Stimulated activated naive CD8-positive, alpha-beta T cell treated with anti-CD3 and anti-CD28 coated beads, Interleukin-15, Interleukin-2, amounts not matched to agents 100 ng/mL and 50 ng/mL, for 24 hours (primary cell): ENCODE results near the gene GDF9.
"Not testable (repeated sequence)": the region's sequence is repeated elsewhere in the genome, so short reads cannot be mapped to it uniquely, and the experiment has no call there.

Source experiments
- H3K27ac Mint-ChIP-seq: one replicate; pipeline ENCODE4 v1.8.0; 2021; ENCODE audit warnings: mild to moderate bottlenecking, mixed read lengths
- H3K27me3 Mint-ChIP-seq: one replicate; pipeline ENCODE4 v1.8.0; 2021; ENCODE audit warnings: mixed read lengths
- H3K36me3 Mint-ChIP-seq: one replicate; pipeline ENCODE4 v1.8.0; 2021; ENCODE audit warnings: low read depth, mixed read lengths
- H3K4me1 Mint-ChIP-seq: one replicate; pipeline ENCODE4 v1.8.0; 2021; ENCODE audit warnings: low read depth, mixed read lengths
- H3K4me3 Mint-ChIP-seq: one replicate; pipeline ENCODE4 v1.8.0; 2021; ENCODE audit warnings: mild to moderate bottlenecking, mixed read lengths
- H3K9me3 Mint-ChIP-seq: one replicate; pipeline ENCODE4 v1.8.0; 2021; ENCODE audit warnings: mixed read lengths

The GDF9 gene

DNA sequence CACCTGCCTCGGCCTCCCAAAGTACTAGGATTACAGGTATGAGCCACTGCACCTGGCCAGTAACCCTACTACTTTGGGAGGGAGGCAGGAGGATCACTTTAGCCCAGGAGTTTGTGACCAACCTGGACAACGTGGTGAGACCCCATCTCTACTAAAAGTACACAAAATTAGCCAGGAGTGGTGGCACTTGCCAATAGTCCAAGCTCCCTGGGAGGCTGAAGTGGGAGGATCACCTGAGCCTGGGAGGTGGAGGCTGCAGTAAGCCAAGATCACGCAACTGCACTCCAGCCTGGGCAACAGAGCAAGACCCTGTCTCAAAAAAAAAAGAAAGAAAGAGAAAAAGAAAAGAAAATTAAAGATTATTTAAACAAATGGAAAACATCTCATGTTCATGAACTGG, 10.3 kb downstream of the GDF9 start:
- Mint-ChIP-seq H3K36me3 (no peaks in the 10 kb centered on the region), H3K4me3 (no peak overlapping the region), H3K4me1 (no peaks in the 10 kb centered on the region), H3K27ac (no peak overlapping the region), H3K27me3 (peaks cover 14% of the 10 kb centered on the region), H3K9me3 (no peaks in the 10 kb centered on the region)

DNA sequence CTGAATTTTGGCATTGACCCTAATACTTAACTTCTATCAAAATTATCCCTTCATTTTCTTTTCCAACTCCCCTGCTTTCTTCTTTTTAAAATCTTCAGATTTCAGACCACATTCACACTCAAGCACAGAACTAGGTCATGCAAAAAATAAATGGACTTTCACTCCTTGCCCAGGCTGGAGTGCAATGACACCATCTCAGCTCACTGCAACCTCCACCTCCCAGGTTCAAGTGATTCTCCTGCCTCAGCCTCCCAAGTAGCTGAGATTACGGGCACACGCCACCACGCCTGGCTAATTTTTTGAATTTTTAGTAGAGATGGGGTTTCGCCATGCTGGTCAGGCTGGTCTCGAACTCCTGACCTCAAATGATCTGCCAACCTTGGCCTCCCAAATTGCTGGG, 11.3 kb downstream of the GDF9 start:
- H3K27ac Mint-ChIP-seq, H3K36me3 Mint-ChIP-seq, H3K4me1 Mint-ChIP-seq, H3K9me3 Mint-ChIP-seq, H3K4me3 Mint-ChIP-seq: not testable (repeated sequence)
- peaks cover 16% of the 10 kb centered on the region for H3K27me3 Mint-ChIP-seq

DNA sequence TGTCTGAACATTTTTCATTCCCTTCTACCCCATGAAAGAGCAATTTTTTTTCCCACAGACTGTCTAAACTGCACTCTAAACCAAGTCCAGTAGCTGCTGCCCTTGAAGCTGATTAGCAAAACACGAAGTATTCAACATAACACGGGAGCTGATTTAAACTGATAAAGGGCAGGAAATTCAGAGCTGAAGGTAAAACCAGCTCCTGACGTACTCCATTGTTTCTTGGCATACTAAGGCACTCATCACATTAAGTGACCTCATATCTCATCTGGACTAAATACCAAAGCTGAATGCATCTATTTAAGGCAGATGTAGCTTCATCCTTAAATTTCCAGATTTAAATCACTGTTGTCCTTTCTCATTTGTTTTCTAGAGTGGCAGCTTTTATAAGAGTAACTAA, 12.0 kb downstream of the GDF9 start:
- H3K4me3 Mint-ChIP-seq, result no peak overlapping the region
- H3K36me3 Mint-ChIP-seq, result no peaks in the 10 kb centered on the region
- H3K9me3 Mint-ChIP-seq, result no peaks in the 10 kb centered on the region
- no peaks in the 10 kb centered on the region for H3K4me1 Mint-ChIP-seq
- no peak overlapping the region for H3K27ac Mint-ChIP-seq
- H3K27me3 Mint-ChIP-seq, result peaks cover 19% of the 10 kb centered on the region

DNA sequence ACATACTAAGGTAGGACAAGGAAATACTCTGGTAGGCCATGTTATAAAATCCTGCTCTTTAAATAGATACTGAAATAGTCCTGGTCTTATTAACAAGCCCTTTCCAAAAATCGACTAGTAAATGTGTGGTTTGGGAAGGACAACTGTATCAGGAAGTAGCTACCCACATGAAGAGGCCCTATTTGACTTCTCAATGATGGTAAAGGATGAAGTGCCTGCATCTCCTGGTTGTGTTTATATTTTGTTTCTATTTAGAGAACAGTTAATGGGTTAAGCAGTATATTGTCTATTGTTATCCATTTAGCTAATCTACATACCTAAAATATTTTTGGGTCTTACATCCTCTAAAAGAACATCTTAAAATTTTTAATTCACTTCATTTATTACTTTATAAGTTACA, 12.5 kb downstream of the GDF9 start:
- no peaks in the 10 kb centered on the region for H3K9me3 Mint-ChIP-seq
- H3K4me1 Mint-ChIP-seq, result no peaks in the 10 kb centered on the region
- H3K27ac Mint-ChIP-seq, result no peak overlapping the region
- H3K27me3 Mint-ChIP-seq, result peaks cover 18% of the 10 kb centered on the region
- H3K36me3 Mint-ChIP-seq, result no peaks in the 10 kb centered on the region
- no peak overlapping the region for H3K4me3 Mint-ChIP-seq

DNA sequence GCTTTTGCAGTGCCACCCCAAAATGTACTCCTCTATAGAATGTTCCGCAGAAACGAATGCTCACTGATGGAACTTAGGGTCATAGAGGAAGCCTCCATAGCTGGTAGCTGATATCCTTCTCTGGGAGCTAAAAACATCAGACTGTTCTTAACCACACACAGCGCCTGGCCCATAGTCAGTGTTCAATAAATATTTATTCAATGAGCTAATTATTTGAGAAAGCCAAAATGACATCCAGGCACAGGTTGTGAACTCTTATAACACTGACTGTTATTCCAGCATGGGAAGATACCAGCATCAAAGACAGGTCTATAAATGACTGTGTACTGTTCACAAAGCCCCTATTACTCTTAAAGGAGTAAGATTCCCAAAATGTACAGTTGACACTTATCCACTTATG, 12.9 kb downstream of the GDF9 start:
- no peak overlapping the region for H3K4me3 Mint-ChIP-seq
- no peaks in the 10 kb centered on the region for H3K9me3 Mint-ChIP-seq
- no peak overlapping the region for H3K27ac Mint-ChIP-seq
- no peaks in the 10 kb centered on the region for H3K4me1 Mint-ChIP-seq
- peaks cover 15% of the 10 kb centered on the region for H3K27me3 Mint-ChIP-seq
- H3K36me3 Mint-ChIP-seq, result no peaks in the 10 kb centered on the region

DNA sequence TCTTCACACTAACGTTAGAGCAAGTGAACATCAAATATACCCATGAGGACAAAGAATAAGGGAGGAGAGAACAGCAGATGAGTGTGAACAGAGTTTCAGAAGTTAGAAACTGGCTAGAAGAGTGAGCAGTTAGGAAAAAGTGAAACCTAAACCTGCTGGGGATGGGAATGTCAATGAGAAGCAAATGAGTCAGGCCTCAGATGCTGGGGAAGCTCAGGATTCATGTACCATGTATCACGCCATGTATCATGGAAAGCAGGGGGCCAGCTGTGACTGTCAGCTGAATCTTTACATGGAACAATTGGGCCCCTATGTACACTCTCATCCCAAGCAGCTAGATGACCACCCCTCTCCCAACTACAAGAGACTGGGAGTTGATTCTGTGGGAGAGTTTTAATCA, 16.2 kb downstream of the GDF9 start:
- Mint-ChIP-seq H3K9me3 (no peaks in the 10 kb centered on the region), H3K4me3 (no peak overlapping the region), H3K27ac (no peak overlapping the region), H3K36me3 (no peaks in the 10 kb centered on the region), H3K4me1 (no peaks in the 10 kb centered on the region), H3K27me3 (peaks cover 12% of the 10 kb centered on the region)

DNA sequence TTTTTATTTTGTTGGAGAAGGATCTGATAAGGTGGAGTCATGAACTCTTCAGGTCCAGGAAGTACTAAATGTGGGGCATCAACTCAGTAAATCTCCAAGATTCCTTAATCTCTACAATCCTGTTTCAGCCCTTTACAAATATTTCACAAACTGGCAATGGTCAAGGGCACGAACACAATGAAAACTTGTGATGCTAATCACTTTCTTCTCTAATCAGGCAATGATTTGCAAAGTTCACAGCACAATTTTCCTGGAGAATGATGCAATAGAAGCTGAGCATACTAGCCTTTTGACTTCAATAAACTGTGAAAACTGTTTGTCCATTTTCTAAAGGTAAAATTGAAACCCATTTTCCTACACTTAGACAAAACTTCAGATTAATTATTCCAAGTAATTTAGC, 16.9 kb downstream of the GDF9 start:
- H3K4me3 Mint-ChIP-seq, result no peak overlapping the region
- H3K4me1 Mint-ChIP-seq, result no peaks in the 10 kb centered on the region
- H3K36me3 Mint-ChIP-seq, result no peaks in the 10 kb centered on the region
- H3K27ac Mint-ChIP-seq, result no peak overlapping the region
- no peaks in the 10 kb centered on the region for H3K9me3 Mint-ChIP-seq
- H3K27me3 Mint-ChIP-seq, result peaks cover 10% of the 10 kb centered on the region

DNA sequence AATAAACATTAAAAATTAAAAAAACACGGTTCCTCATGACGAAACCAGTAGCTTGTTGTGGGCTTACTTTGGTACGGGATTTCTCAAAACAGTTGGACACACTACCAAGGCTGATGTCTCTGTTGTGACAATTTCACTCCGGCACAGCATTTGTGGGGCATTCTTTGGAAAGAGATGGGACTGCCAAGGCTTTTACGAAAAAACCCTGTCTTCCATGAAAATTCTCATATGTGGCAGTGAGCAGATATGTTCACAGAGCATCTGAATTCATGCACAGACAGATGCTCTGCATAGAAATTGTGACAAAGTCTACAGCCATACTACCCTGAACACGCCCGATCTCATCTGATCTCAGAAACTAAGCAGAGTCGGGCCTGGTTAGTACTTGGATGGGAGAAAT, 18.0 kb downstream of the GDF9 start:
- Mint-ChIP-seq H3K4me3 (no peak overlapping the region), H3K27me3 (peaks cover 7% of the 10 kb centered on the region), H3K36me3 (no peaks in the 10 kb centered on the region), H3K4me1 (no peaks in the 10 kb centered on the region), H3K9me3 (no peaks in the 10 kb centered on the region), H3K27ac (no peak overlapping the region)

DNA sequence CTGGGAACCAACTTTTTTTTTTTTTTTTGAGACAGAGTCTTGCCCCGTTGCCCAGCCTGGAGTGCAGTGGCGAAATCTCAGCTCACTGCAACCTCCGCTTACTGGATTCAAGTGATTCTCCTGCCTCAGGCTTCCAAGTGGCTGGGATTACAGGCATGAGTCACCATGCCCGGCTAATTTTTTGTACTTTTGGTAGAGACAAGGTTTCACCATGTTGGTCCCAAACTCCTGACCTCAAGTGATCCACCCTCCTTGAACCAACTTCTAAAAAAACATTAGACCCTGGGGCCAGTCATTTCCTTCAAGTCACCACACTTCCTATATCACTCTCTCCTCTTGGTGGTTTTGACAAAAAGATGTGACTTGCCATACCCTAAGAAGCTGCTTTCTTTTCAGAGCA, 25.0 kb downstream of the GDF9 start:
- H3K27me3 Mint-ChIP-seq, result no peaks in the 10 kb centered on the region
- no peaks in the 10 kb centered on the region for H3K36me3 Mint-ChIP-seq
- H3K9me3 Mint-ChIP-seq, result no peaks in the 10 kb centered on the region
- no peaks in the 10 kb centered on the region for H3K4me1 Mint-ChIP-seq
- H3K27ac Mint-ChIP-seq, result no peak overlapping the region
- H3K4me3 Mint-ChIP-seq, result no peak overlapping the region

DNA sequence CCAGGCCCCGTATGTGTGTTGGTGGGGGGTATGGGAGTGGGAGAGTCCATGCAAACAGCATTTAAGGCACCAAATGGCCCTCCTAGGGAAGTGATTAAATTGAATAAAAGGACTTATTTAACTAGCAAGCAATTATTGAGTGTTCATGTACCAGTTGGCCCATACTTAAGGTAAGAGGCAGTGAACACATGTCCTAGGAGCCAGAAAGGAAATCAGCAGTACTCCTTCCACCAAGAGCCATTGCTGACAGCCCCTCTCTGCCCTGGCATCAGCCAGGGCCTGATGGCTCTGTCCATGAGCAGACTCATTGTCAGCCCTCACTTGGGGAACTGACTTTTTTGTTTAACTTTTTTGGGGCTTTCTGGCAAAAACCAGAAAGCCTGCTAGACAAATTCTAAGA, 25.4 kb downstream of the GDF9 start:
- H3K36me3 Mint-ChIP-seq, result no peaks in the 10 kb centered on the region

DNA sequence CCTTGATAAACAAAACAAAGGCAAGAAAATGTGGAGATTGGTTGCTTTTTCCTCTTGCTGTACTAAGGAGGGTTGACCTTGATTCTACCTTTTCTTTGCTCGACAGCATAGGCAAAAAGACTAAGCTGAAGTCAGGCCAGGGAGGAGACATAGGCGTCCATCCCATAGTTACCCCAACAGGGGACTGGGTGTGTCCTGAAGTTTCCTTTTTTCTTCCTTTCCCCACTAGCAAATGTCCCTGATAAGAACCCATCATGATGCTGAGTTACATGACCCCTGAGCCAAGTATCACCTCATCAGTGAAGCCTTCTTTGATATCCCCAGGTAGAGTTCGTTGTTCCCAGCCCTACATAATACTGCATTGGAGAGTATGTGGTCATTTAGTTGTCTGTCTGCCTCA, 26.0 kb downstream of the GDF9 start:
- H3K4me1 Mint-ChIP-seq, result no peaks in the 10 kb centered on the region
- H3K27ac Mint-ChIP-seq, result no peak overlapping the region
- no peaks in the 10 kb centered on the region for H3K27me3 Mint-ChIP-seq
- no peaks in the 10 kb centered on the region for H3K9me3 Mint-ChIP-seq
- no peak overlapping the region for H3K4me3 Mint-ChIP-seq
- no peaks in the 10 kb centered on the region for H3K36me3 Mint-ChIP-seq

More for the DNA sequence above, 25.4 kb downstream of the GDF9 start:
- no peak overlapping the region for H3K4me3 Mint-ChIP-seq
- H3K27me3 Mint-ChIP-seq, result no peaks in the 10 kb centered on the region
- H3K4me1 Mint-ChIP-seq, result no peaks in the 10 kb centered on the region
- H3K9me3 Mint-ChIP-seq, result no peaks in the 10 kb centered on the region
- no peak overlapping the region for H3K27ac Mint-ChIP-seq

DNA sequence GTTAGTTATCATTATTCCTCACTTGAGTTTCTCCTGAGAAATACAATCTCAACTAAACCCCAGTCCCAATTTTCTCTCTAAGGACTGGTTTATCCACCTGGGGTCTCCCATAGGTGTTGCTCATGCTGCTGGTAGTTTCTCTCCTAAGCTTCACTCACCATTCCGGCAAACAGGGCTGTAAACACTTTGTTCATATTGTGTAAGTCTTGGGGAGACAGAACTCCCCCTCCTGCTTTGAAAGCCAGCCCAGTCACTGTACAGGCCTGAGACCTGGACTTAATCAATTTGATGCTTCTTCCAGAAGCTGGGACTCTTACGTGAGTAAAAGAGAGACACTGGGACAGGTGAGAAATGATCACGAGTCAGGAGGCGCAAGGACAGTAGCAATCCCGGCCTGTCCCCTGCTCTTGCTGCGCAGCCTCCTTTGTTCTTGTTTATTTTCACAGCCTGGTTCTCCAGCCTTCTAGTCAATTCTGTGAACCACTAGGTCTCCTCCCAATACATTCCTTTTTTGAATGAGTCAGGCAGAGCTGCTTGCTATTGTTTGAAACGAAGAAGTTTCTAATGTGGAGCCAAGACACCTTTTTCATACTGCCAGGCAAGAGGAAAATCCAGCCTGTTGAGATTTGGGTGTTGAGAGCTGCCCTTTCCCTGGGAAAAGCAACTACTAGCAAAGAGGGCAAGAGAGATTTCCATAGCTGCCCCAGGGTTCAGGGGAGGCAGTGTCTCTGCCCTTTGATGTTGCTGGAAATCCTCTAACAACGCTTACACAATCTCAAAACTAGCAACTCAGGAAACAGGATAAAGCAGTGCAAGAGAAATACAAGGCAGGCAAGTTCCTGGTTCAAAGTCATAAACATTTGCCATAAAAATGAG, 26.6 kb downstream of the GDF9 start:
- no peak overlapping the region for H3K27ac Mint-ChIP-seq
- H3K4me3 Mint-ChIP-seq, result no peak overlapping the region
- H3K27me3 Mint-ChIP-seq, result no peaks in the 10 kb centered on the region
- no peaks in the 10 kb centered on the region for H3K9me3 Mint-ChIP-seq
- no peaks in the 10 kb centered on the region for H3K36me3 Mint-ChIP-seq
- H3K4me1 Mint-ChIP-seq, result no peaks in the 10 kb centered on the region

DNA sequence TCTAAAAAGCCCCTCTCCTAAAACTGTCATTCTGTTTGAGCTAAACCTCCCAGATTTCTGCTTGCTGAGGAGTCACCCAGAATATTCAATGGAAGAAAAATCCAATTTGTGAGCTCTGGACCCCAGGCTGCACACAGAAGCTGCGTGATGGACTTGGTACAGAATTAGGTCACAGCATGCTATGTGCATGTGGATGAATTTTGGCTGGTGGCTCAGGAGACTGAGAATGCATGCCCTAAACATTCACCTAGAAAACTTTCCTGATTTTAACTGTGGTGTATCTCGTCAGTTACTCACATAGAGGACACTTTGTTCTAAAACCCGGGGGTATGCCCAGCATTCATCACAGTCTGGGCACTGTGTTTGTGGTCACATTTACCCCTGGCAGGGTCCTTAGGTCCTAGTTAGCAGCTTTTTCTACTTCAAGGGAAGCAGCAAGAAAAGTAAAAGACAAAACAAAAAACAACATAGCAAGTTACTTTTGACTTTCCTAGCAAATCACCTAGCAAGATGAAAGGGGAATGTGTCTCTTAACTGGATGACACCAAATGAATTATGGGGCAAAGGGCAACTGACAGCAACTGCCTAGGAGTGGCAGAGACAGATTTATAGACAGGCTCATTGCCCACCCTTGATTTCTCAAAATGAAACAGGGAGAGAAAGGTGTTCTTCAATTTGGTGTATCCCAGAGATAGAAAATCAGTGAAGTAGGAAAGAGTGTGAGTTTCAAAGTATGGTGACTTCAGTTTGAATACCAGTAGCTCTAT, 27.6 kb downstream of the GDF9 start:
- Mint-ChIP-seq H3K4me3 (no peak overlapping the region), H3K36me3 (no peaks in the 10 kb centered on the region), H3K27ac (no peak overlapping the region), H3K9me3 (no peaks in the 10 kb centered on the region), H3K4me1 (no peaks in the 10 kb centered on the region), H3K27me3 (no peaks in the 10 kb centered on the region)

DNA sequence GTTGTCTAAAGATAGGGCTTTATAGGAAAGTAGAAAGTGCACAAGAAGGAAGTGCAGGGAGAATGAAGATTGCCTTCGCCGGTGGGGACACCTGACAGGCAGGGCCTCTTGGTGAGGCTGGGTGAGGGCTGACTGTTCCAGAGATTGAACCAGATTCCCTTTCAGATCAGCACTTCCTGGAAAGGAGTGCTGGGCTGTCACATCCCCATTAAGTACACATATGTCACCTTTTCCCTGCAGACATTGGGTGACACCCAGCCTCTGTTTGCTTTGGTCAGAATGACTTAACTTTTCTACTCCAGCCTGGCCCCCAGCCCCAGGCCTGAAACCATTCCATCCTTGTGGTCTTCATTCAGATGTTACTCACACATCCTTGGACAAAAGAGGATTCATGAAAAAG, 28.4 kb downstream of the GDF9 start:
- no peaks in the 10 kb centered on the region for H3K36me3 Mint-ChIP-seq
- H3K4me1 Mint-ChIP-seq, result no peaks in the 10 kb centered on the region
- no peak overlapping the region for H3K27ac Mint-ChIP-seq
- no peak overlapping the region for H3K4me3 Mint-ChIP-seq
- H3K27me3 Mint-ChIP-seq, result no peaks in the 10 kb centered on the region
- H3K9me3 Mint-ChIP-seq, result no peaks in the 10 kb centered on the region

DNA sequence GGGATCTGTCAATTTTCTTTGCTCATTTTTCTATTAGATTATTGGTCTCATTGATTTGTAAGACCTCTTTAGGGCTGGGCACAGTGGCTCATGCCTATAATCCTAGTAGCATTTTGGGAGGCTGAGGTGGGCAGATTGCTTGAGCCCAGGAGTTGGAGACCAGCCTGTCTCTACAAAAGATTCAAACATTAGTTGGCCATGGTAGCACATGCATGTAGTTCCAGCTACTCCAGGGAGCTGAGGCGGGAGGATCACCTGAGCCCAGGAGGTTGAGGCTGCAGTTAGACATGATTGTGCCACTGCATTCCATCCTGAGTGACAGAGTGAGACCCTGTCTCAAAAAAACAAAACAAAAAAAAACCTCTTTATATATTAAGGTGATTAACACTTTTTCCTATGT, 29.4 kb downstream of the GDF9 start:
- H3K27ac Mint-ChIP-seq, result no peak overlapping the region
- no peaks in the 10 kb centered on the region for H3K36me3 Mint-ChIP-seq
- no peaks in the 10 kb centered on the region for H3K9me3 Mint-ChIP-seq
- no peaks in the 10 kb centered on the region for H3K27me3 Mint-ChIP-seq
- no peak overlapping the region for H3K4me3 Mint-ChIP-seq
- H3K4me1 Mint-ChIP-seq, result no peaks in the 10 kb centered on the region
